Central memory CD8-positive, alpha-beta T cell (primary cell): ENCODE measurements around the gene GINS2.

Source experiments
- ATAC-seq: fragments of 150-1000 bp; cut with Tn5 transposase; replicated peaks from 2 replicates; pipeline ENCODE4 v1.10.0; 2022; ENCODE audit warnings: mild to moderate bottlenecking, moderate FRiP score, moderate number of reproducible peaks; ENCODE audit not compliant: poor library complexity, severe bottlenecking; ENCODE audit errors: extremely low read depth
- DNase-seq, 2 donors: peaks; one replicate each; pipeline ENCODE4 v3.0.0; 2021; ENCODE audit warnings: low spot score in 2 of 2
- H3K27ac Mint-ChIP-seq: one replicate; pipeline ENCODE4 v1.8.0; 2022; ENCODE audit warnings: low read depth, mild to moderate bottlenecking, moderate library complexity, mixed read lengths
- H3K27me3 Mint-ChIP-seq: one replicate; pipeline ENCODE4 v1.8.0; 2022; ENCODE audit warnings: mixed read lengths
- H3K36me3 Mint-ChIP-seq: one replicate; pipeline ENCODE4 v1.8.0; 2022; ENCODE audit warnings: mild to moderate bottlenecking, moderate library complexity, mixed read lengths; ENCODE audit not compliant: insufficient read depth
- H3K4me1 Mint-ChIP-seq: one replicate; pipeline ENCODE4 v1.8.0; 2022; ENCODE audit warnings: mixed read lengths
- H3K4me3 Mint-ChIP-seq: one replicate; pipeline ENCODE4 v1.8.0; 2022; ENCODE audit warnings: mild to moderate bottlenecking, moderate library complexity, mixed read lengths
- H3K9me3 Mint-ChIP-seq: one replicate; pipeline ENCODE4 v1.8.0; 2022; ENCODE audit warnings: mixed read lengths

GINS2 gene

GRCh38 chr16:85724126-85724879 is 35.5 kb upstream of the GINS2 start:
- peaks cover 3% of the 10 kb centered on the region for H3K27me3 Mint-ChIP-seq
- H3K36me3 Mint-ChIP-seq: peaks cover 2% of the 10 kb centered on the region
- no peak for DNase-seq
- H3K4me1 Mint-ChIP-seq: no peaks in the 10 kb centered on the region
- ATAC-seq: no peak
- no peak overlapping the region for H3K27ac Mint-ChIP-seq
- H3K9me3 Mint-ChIP-seq: no peaks in the 10 kb centered on the region
- no peak overlapping the region for H3K4me3 Mint-ChIP-seq

- Mint-ChIP-seq H3K4me3 (no peak overlapping the region), H3K9me3 (no peaks in the 10 kb centered on the region), H3K4me1 (no peaks in the 10 kb centered on the region), H3K27me3 (peaks cover 6% of the 10 kb centered on the region), H3K36me3 (peaks cover 2% of the 10 kb centered on the region), H3K27ac (no peak overlapping the region)
- DNase-seq (no peak), ATAC-seq (no peak)
Measured at GRCh38 chr16:85722128-85722893, 33.6 kb upstream of the GINS2 start.

DNA sequence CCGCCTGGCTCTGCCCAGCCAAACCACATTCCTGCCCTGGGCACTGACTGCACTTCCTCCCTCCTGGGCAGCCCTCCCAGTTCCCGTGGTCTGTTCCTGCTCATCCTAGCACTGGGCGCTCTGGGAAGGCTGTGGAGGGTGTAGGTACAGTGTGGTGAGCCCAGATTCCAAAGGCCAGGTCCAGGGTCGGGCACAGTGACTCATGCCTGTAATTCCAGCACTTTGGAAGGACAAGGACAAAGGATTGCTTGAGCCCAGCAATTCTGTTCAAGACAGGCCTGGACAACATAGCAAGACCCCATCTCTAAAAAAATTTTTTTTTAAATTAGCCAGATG is 31.5 kb upstream of the GINS2 start:
- Mint-ChIP-seq H3K27ac (no peak overlapping the region), H3K4me1 (no peaks in the 10 kb centered on the region), H3K27me3 (peaks cover 6% of the 10 kb centered on the region), H3K36me3 (peaks cover 2% of the 10 kb centered on the region), H3K4me3 (no peak overlapping the region), H3K9me3 (no peaks in the 10 kb centered on the region)
- DNase-seq (no peak), ATAC-seq (no peak)

DNA sequence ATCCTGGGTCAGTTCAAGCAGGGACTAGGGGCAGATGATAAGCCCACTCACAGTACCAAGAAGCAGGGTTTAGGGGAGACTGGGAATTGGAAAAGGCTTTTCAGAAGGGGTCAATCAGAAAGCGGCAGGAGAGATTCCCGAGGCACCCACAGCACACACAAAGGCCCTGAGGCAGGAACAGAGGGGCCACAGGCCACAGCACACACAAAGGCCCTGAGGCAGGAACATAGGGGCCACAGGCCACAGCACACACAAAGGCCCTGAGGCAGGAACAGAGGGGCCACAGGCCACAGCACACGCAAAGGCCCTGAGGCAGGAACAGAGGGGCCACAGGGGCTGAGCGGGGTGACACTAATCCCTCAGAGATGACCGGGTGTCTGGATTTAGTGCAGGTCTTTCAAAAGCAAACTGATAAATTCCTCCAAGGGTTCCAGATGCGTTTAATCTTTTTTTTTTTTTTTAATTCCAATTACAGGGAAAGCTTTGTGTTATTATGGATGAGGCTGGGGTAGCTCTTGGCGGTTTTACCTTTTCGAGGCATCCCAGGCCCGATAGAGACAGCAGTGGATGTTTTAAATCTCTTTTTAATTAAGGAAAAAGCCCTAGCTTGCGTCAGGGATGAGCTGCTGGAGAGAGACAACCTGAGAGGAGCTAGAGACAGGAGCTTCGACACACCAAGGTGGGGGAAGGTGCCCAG is 31.0 kb upstream of the GINS2 start:
- H3K36me3 Mint-ChIP-seq: peaks cover 3% of the 10 kb centered on the region
- H3K9me3 Mint-ChIP-seq: no peaks in the 10 kb centered on the region
- ATAC-seq (no peak), DNase-seq (no peak)
- H3K27me3 Mint-ChIP-seq: peaks cover 6% of the 10 kb centered on the region
- H3K4me1 Mint-ChIP-seq: no peaks in the 10 kb centered on the region
- no peak overlapping the region for H3K4me3 Mint-ChIP-seq
- H3K27ac Mint-ChIP-seq: no peak overlapping the region

DNA sequence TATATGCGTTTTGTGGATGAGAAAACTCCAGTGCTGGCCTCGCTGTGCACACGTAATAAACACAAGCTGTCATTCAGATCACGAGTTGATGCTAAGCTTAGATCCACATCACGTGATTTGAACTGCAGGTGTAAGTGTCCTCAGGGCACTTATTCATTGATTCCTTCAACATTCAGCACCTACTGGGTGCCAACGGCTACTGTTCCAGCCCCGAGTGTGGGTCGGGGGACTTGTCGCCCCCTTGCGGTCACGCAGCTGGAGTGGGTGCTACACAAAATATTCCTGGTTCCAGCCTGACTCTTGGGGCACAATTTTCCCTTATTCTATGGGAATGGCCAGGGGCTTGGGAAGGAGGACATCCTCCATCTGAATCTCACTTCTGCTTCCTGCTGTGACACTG is 29.9 kb upstream of the GINS2 start:
- DNase-seq (no peak), ATAC-seq (no peak)
- peaks cover 4% of the 10 kb centered on the region for H3K36me3 Mint-ChIP-seq
- no peaks in the 10 kb centered on the region for H3K9me3 Mint-ChIP-seq
- no peaks in the 10 kb centered on the region for H3K4me1 Mint-ChIP-seq
- H3K4me3 Mint-ChIP-seq: no peak overlapping the region
- no peak overlapping the region for H3K27ac Mint-ChIP-seq
- H3K27me3 Mint-ChIP-seq: peaks cover 6% of the 10 kb centered on the region

GRCh38 chr16:85718153-85718477 is 29.4 kb upstream of the GINS2 start:
- DNase-seq (no peak), ATAC-seq (no peak)
- H3K4me3 Mint-ChIP-seq: no peak overlapping the region
- H3K27ac Mint-ChIP-seq: no peak overlapping the region
- peaks cover 6% of the 10 kb centered on the region for H3K27me3 Mint-ChIP-seq
- H3K9me3 Mint-ChIP-seq: no peaks in the 10 kb centered on the region
- H3K36me3 Mint-ChIP-seq: peaks cover 4% of the 10 kb centered on the region
- H3K4me1 Mint-ChIP-seq: no peaks in the 10 kb centered on the region

- H3K27me3 Mint-ChIP-seq: peaks cover 6% of the 10 kb centered on the region
- H3K9me3 Mint-ChIP-seq: no peaks in the 10 kb centered on the region
- H3K36me3 Mint-ChIP-seq: peaks cover 4% of the 10 kb centered on the region
- ATAC-seq (no peak), DNase-seq (peak; percentile 13 to 45)
- H3K4me3 Mint-ChIP-seq: no peak overlapping the region
- H3K4me1 Mint-ChIP-seq: no peaks in the 10 kb centered on the region
- no peak overlapping the region for H3K27ac Mint-ChIP-seq
Measured at GRCh38 chr16:85717393-85718152, 28.8 kb upstream of the GINS2 start.

GRCh38 chr16:85716680-85717038 is 27.9 kb upstream of the GINS2 start:
- Mint-ChIP-seq H3K27me3 (peaks cover 6% of the 10 kb centered on the region), H3K36me3 (peaks cover 4% of the 10 kb centered on the region)

DNA sequence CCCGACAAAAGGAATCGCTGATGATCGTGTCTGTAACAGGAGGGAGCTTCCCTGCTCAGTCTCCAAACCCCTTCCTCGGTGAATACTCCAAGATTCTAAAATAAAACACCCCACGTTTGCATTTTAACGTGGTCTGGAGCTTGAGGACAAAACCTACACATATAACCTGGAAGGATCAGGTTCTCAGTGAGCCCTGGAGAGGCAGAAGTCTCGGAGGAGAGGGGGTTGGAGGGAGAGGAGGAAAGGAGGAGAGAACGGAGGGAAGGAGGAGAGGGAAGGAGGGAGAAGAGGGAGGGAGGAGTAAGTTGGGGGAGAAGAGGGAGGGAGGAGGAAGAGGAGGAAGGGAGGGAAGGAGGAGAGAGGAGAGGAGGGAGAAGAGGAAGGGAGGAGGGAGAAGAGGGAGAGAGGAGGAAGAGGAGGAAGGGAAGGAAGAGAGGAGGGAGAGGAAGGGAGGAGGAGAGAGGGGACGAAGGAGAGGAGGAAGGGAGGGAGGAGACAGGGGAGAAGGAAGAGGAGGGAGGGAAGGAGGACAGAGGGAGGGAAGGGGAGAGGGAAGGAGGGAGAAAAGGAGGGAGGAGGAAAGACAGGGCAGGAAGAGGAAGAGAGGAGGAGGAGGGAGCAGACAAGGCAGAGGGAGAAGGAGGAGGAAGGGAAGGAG is 27.4 kb upstream of the GINS2 start:
- H3K27ac Mint-ChIP-seq: no peak overlapping the region

More at GRCh38 chr16:85716680-85717038, 27.9 kb upstream of the GINS2 start:
- H3K27ac Mint-ChIP-seq: no peak overlapping the region
- ATAC-seq: no peak
- H3K4me1 Mint-ChIP-seq: no peaks in the 10 kb centered on the region
- no peak overlapping the region for H3K4me3 Mint-ChIP-seq
- no peak for DNase-seq
- no peaks in the 10 kb centered on the region for H3K9me3 Mint-ChIP-seq

GRCh38 chr16:85715169-85716021 is 26.6 kb upstream of the GINS2 start:
- DNase-seq (no peak), ATAC-seq (no peak)
- peaks cover 6% of the 10 kb centered on the region for H3K27me3 Mint-ChIP-seq
- no peaks in the 10 kb centered on the region for H3K9me3 Mint-ChIP-seq
- peaks cover 2% of the 10 kb centered on the region for H3K36me3 Mint-ChIP-seq
- H3K4me1 Mint-ChIP-seq: no peaks in the 10 kb centered on the region
- H3K27ac Mint-ChIP-seq: no peak overlapping the region
- no peak overlapping the region for H3K4me3 Mint-ChIP-seq

More for the DNA sequence above, 27.4 kb upstream of the GINS2 start:
- no peaks in the 10 kb centered on the region for H3K4me1 Mint-ChIP-seq
- no peak for ATAC-seq
- peaks cover 2% of the 10 kb centered on the region for H3K36me3 Mint-ChIP-seq
- peaks cover 6% of the 10 kb centered on the region for H3K27me3 Mint-ChIP-seq
- DNase-seq: no peak
- H3K9me3 Mint-ChIP-seq: no peaks in the 10 kb centered on the region
- H3K4me3 Mint-ChIP-seq: no peak overlapping the region

DNA sequence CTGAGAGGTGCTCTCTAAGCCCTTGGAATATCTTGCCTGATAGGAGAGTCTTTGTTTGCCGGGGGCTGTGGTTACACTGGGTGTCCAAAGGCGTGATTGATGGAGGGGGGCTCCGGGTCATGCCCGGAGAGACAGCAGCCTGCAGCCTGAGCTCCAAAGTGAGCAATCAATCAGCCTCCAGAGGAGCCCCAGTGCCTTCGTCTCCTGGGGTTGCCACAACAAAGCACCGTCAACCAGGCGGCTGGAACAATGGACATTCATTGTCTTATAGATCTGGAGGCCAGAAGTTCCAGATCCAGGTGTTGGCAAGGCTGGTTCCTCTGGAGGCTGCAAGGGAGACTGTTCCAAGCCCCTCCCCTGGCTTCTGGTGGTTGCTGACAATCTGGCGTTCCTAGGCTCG is 24.0 kb upstream of the GINS2 start:
- Mint-ChIP-seq H3K4me3 (no peak overlapping the region), H3K27ac (no peak overlapping the region), H3K9me3 (no peaks in the 10 kb centered on the region), H3K27me3 (no peaks in the 10 kb centered on the region), H3K36me3 (peaks cover 2% of the 10 kb centered on the region), H3K4me1 (no peaks in the 10 kb centered on the region)
- ATAC-seq (no peak), DNase-seq (no peak)
